ENCODE measurements around the gene ATOH8. TPM values are rescaled to one million over a fixed set of nuclear protein-coding genes. Genes with fewer than 3 reads are reported as not detected.
A peak's percentile ranks its signal among the peaks of the same experiment; 100 is the strongest.

Gene ATOH8
- total RNA-seq, 1 donor from 2014 or later = 1.9 TPM

DNA sequence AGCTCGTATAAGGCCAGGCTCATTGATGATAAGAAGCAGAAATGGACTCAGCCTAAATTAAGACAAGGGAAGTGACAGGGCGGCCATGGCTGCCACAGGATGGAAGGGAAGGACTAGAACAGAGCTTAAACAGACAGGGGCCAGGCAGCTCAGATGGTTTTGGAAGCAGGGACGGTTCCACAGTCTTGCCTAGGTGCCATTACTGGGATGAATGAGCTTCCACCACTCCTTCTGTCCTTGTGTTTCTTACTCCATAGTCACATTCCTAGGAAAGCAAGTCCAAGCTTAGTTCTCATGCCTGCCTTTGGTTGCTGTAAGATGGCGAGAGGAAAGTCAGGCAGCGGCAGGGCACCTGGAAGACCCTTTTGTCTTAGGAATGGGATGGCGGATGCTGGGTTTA lies 47.7 kb upstream of the ATOH8 start:
- Histone ChIP-seq H2AFZ (ENCODE audit: low read depth, low read length) (no peak overlapping the region), H3K4me1 (ENCODE audit: insufficient read depth, low read length) (peaks cover 24% of the 10 kb centered on the region), H3K4me2 (ENCODE audit: low read length) (peak overlapping the region; percentile 45), H3K79me2 (ENCODE audit: insufficient read depth, low read length) (no peaks in the 10 kb centered on the region), H3K27me3 (ENCODE audit: insufficient read depth, low read length) (peaks cover 8% of the 10 kb centered on the region), H3K9me3 (ENCODE audit: insufficient read depth, low read depth, low read length) (no peaks in the 10 kb centered on the region), H3K27ac (ENCODE audit: low read depth, low read length) (no peak overlapping the region), H3K4me3 (ENCODE audit: insufficient read depth, low read depth, low read length) (no peak overlapping the region), H3K36me3 (ENCODE audit: insufficient read depth, low read length) (no peaks in the 10 kb centered on the region), H3K9ac (ENCODE audit: low read length) (no peak overlapping the region), H4K20me1 (ENCODE audit: insufficient read depth, low read length) (no peaks in the 10 kb centered on the region)
- peaks cover 13% of the 10 kb centered on the region for H3K27me3 Mint-ChIP-seq (ENCODE audit: low read depth, unreplicated experiment)
- FAIRE-seq (no peak), DNase-seq (ENCODE audit: low read depth) (no peak)
- H3K4me1 Mint-ChIP-seq (ENCODE audit: low read depth, unreplicated experiment) = peaks cover 32% of the 10 kb centered on the region
- no peak for TF ChIP-seq CTCF (IDR thresholded peaks at IDR 0.05; ENCODE audit: insufficient read depth, low read depth, low read length)
- TF ChIP-seq EZH2 (IDR thresholded peaks at IDR 0.05; ENCODE audit: insufficient read depth, low read length) = no peak
- no peak overlapping the region for H3K27ac Mint-ChIP-seq (ENCODE audit: unreplicated experiment)
- H3K4me3 Mint-ChIP-seq (ENCODE audit: unreplicated experiment) = no peak overlapping the region
- no peaks in the 10 kb centered on the region for H3K9me3 Mint-ChIP-seq (ENCODE audit: unreplicated experiment)
- H3K36me3 Mint-ChIP-seq (ENCODE audit: low read depth, unreplicated experiment) = no peaks in the 10 kb centered on the region

GRCh38 chr2:85706599-85707296 lies 47.0 kb upstream of the ATOH8 start:
- Histone ChIP-seq H3K79me2 (ENCODE audit: insufficient read depth, low read length) (no peaks in the 10 kb centered on the region), H3K4me3 (ENCODE audit: insufficient read depth, low read depth, low read length) (no peak overlapping the region), H2AFZ (ENCODE audit: low read depth, low read length) (no peak overlapping the region), H3K27me3 (ENCODE audit: insufficient read depth, low read length) (peaks cover 8% of the 10 kb centered on the region), H3K4me2 (ENCODE audit: low read length) (no peak overlapping the region), H3K36me3 (ENCODE audit: insufficient read depth, low read length) (no peaks in the 10 kb centered on the region), H3K4me1 (ENCODE audit: insufficient read depth, low read length) (peaks cover 17% of the 10 kb centered on the region), H4K20me1 (ENCODE audit: insufficient read depth, low read length) (no peaks in the 10 kb centered on the region), H3K27ac (ENCODE audit: low read depth, low read length) (no peak overlapping the region), H3K9ac (ENCODE audit: low read length) (no peak overlapping the region), H3K9me3 (ENCODE audit: insufficient read depth, low read depth, low read length) (no peaks in the 10 kb centered on the region)
- FAIRE-seq (no peak), DNase-seq (ENCODE audit: low read depth) (no peak)
- no peaks in the 10 kb centered on the region for H3K9me3 Mint-ChIP-seq (ENCODE audit: unreplicated experiment)
- H3K36me3 Mint-ChIP-seq (ENCODE audit: low read depth, unreplicated experiment) = no peaks in the 10 kb centered on the region
- H3K4me1 Mint-ChIP-seq (ENCODE audit: low read depth, unreplicated experiment) = peaks cover 31% of the 10 kb centered on the region
- peak overlapping the region; percentile 47 for H3K27ac Mint-ChIP-seq (ENCODE audit: unreplicated experiment)
- no peak overlapping the region for H3K4me3 Mint-ChIP-seq (ENCODE audit: unreplicated experiment)
- TF ChIP-seq EZH2 (IDR thresholded peaks at IDR 0.05; ENCODE audit: insufficient read depth, low read length) = no peak
- TF ChIP-seq CTCF (IDR thresholded peaks at IDR 0.05; ENCODE audit: insufficient read depth, low read depth, low read length) = no peak
- H3K27me3 Mint-ChIP-seq (ENCODE audit: low read depth, unreplicated experiment) = peaks cover 20% of the 10 kb centered on the region

DNA sequence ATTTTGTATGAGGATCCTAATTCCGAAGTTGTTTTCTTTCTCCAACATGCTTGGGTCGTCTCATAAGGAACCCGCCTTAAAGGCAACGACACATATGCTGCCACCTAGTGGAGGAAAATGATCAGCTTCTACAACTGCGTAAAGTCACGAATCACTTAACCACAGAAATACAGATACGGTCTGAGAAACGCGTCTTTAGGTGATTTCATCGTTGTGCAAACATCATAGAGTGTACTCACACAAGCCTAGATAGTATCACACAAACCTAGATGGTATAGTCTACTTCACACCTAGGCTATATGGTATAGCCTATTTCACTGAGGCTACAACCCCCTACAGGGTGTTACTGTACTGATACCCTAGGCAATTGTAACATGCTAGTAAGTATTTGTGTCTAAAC lies 46.5 kb upstream of the ATOH8 start:
- FAIRE-seq = peak; percentile 98
- no peaks in the 10 kb centered on the region for H3K36me3 Mint-ChIP-seq (ENCODE audit: low read depth, unreplicated experiment)

More for the DNA sequence above, 46.5 kb upstream of the ATOH8 start:
- no peaks in the 10 kb centered on the region for H3K36me3 ChIP-seq (ENCODE audit: insufficient read depth, low read length)
- Mint-ChIP-seq H3K4me3 (ENCODE audit: unreplicated experiment) (no peak overlapping the region), H3K9me3 (ENCODE audit: unreplicated experiment) (no peaks in the 10 kb centered on the region), H3K27me3 (ENCODE audit: low read depth, unreplicated experiment) (peaks cover 20% of the 10 kb centered on the region), H3K4me1 (ENCODE audit: low read depth, unreplicated experiment) (peaks cover 26% of the 10 kb centered on the region), H3K27ac (ENCODE audit: unreplicated experiment) (peak overlapping the region; percentile 47)
- H3K79me2 ChIP-seq (ENCODE audit: insufficient read depth, low read length) = no peaks in the 10 kb centered on the region
- TF ChIP-seq EZH2 (IDR thresholded peaks at IDR 0.05; ENCODE audit: insufficient read depth, low read length) (no peak), CTCF (IDR thresholded peaks at IDR 0.05; ENCODE audit: insufficient read depth, low read depth, low read length) (peak; percentile 98)
- H3K9ac ChIP-seq (ENCODE audit: low read length) = no peak overlapping the region
- DNase-seq (ENCODE audit: low read depth) = peak; percentile 78
- peaks cover 8% of the 10 kb centered on the region for H3K27me3 ChIP-seq (ENCODE audit: insufficient read depth, low read length)
- H3K4me2 ChIP-seq (ENCODE audit: low read length) = peak overlapping the region; percentile 13
- H3K4me1 ChIP-seq (ENCODE audit: insufficient read depth, low read length) = peaks cover 14% of the 10 kb centered on the region
- no peak overlapping the region for H3K27ac ChIP-seq (ENCODE audit: low read depth, low read length)
- no peak overlapping the region for H2AFZ ChIP-seq (ENCODE audit: low read depth, low read length)
- H3K4me3 ChIP-seq (ENCODE audit: insufficient read depth, low read depth, low read length) = no peak overlapping the region
- H3K9me3 ChIP-seq (ENCODE audit: insufficient read depth, low read depth, low read length) = no peaks in the 10 kb centered on the region
- H4K20me1 ChIP-seq (ENCODE audit: insufficient read depth, low read length) = no peaks in the 10 kb centered on the region
